HepG2 (cell line): ENCODE measurements around the gene UBL7. TPM values are rescaled to one million over a fixed set of nuclear protein-coding genes. Genes with fewer than 3 reads are reported as not detected.

Experiments used
- ADNP ChIP-seq: sonication (generic); formaldehyde crosslinking; IDR thresholded peaks from 2 replicates; pipeline ENCODE4 v1.4.0; 2020; ENCODE audit warnings: missing genetic modification reagents
- CBFB ChIP-seq: sonication (generic); formaldehyde crosslinking; IDR thresholded peaks from 2 replicates; pipeline ENCODE4 v1.4.0; 2020; ENCODE audit warnings: missing genetic modification reagents
- ELF1 ChIP-seq: sonication (generic); formaldehyde crosslinking; IDR thresholded peaks from 2 replicates; pipeline ENCODE4 v1.4.0; 2020; ENCODE audit warnings: missing genetic modification reagents
- HDAC2 ChIP-seq: sonication (generic); formaldehyde crosslinking; IDR thresholded peaks from 2 replicates; pipeline ENCODE4 v1.4.0; 2020; ENCODE audit warnings: missing genetic modification reagents
- HNRNPH1 ChIP-seq: fragments of 200-400 bp; formaldehyde crosslinking; optimal IDR thresholded peaks from 2 replicates; pipeline ENCODE3; 2017; ENCODE audit warnings: mild to moderate bottlenecking, low read depth, low read length
- IRF1 ChIP-seq: sonication (generic); formaldehyde crosslinking; IDR thresholded peaks from 2 replicates; pipeline ENCODE4 v1.4.0; 2020; ENCODE audit warnings: low read depth, mild to moderate bottlenecking, missing genetic modification reagents
- KLF9 ChIP-seq: IDR thresholded peaks from 2 replicates; pipeline ENCODE4 v1.6.1; 2016; ENCODE audit warnings: low read depth
- MLXIP ChIP-seq: sonication (generic); formaldehyde crosslinking; IDR thresholded peaks from 2 replicates; pipeline ENCODE4 v1.9.0; 2021; ENCODE audit warnings: missing genetic modification reagents, borderline replicate concordance
- NBN ChIP-seq: fragments of 450-650 bp; conservative IDR thresholded peaks from 2 replicates; pipeline ENCODE4 v1.6.1; 2017
- PPARG ChIP-seq: conservative IDR thresholded peaks from 2 replicates; pipeline ENCODE4 v1.6.1; 2016; ENCODE audit warnings: missing biosample characterization, missing genetic modification reagents
- RARG ChIP-seq: sonication (generic); formaldehyde crosslinking; IDR thresholded peaks from 2 replicates; pipeline ENCODE4 v1.4.0; 2020; ENCODE audit warnings: low read depth, mild to moderate bottlenecking, missing genetic modification reagents
- REPIN1 ChIP-seq: sonication (generic); formaldehyde crosslinking; IDR thresholded peaks from 2 replicates; pipeline ENCODE4 v1.8.0; 2022; ENCODE audit warnings: missing genetic modification reagents, low read depth, mild to moderate bottlenecking, borderline replicate concordance
- SIN3B ChIP-seq: fragments of 150-350 bp; IDR thresholded peaks from 2 replicates; pipeline ENCODE4 v1.6.1; 2014; ENCODE audit warnings: low read length
- ZFY ChIP-seq: sonication (generic); formaldehyde crosslinking; IDR thresholded peaks from 2 replicates; pipeline ENCODE4 v1.4.0; 2020; ENCODE audit warnings: missing genetic modification reagents
- ZNF430 ChIP-seq: sonication (generic); formaldehyde crosslinking; IDR thresholded peaks from 2 replicates; pipeline ENCODE4 v1.9.0; 2021; ENCODE audit warnings: mild to moderate bottlenecking, missing genetic modification reagents
- ZNF460 ChIP-seq: sonication (generic); formaldehyde crosslinking; IDR thresholded peaks from 2 replicates; pipeline ENCODE4 v1.5.1; 2020; ENCODE audit warnings: missing genetic modification reagents, mild to moderate bottlenecking, borderline replicate concordance
- ZNF530 ChIP-seq: sonication (generic); formaldehyde crosslinking; IDR thresholded peaks from 2 replicates; pipeline ENCODE4 v1.5.0; 2020; ENCODE audit warnings: low read depth, mild to moderate bottlenecking, missing genetic modification reagents
- ZNF644 ChIP-seq: IDR thresholded peaks from 2 replicates; pipeline ENCODE4 v1.6.1; 2016; ENCODE audit warnings: low read depth
- ZNF672 ChIP-seq: sonication (generic); formaldehyde crosslinking; IDR thresholded peaks from 2 replicates; pipeline ENCODE4 v1.8.1; 2022; ENCODE audit warnings: missing genetic modification reagents
- ZNF839 ChIP-seq: sonication (generic); formaldehyde crosslinking; IDR thresholded peaks from 2 replicates; pipeline ENCODE4 v1.4.0; 2020; ENCODE audit warnings: missing genetic modification reagents, mild to moderate bottlenecking, borderline replicate concordance
- ZSCAN31 ChIP-seq: sonication (generic); formaldehyde crosslinking; IDR thresholded peaks from 2 replicates; pipeline ENCODE4 v1.5.0; 2020; ENCODE audit warnings: low read depth, mild to moderate bottlenecking, missing genetic modification reagents
- polyA plus RNA-seq, 8 experiments: library from polyadenylated mRNA; depleted of rRNA in 3 of 8; stranded (reverse) in 7 of 8; unstranded in 1 of 8; fragments of >200 nt; fragmentation: Illumina TruSeq in 4 of 8; extraction: Trizol in 4 of 8; gene quantifications; 2 replicates each; pipeline versions ENCODE4 v1.2.1 to v1.2.3, GENCODE V29; 2011 to 2016; ENCODE audit warnings: low read depth in 4 of 8, missing spikeins in 1 of 8, mixed read lengths in 1 of 8; ENCODE audit not compliant: insufficient read depth in 1 of 8
- total RNA-seq, 5 experiments: library from RNA; depleted of rRNA; stranded (reverse); fragments of >200 nt; fragmentation: Illumina TruSeq; extraction: Trizol; gene quantifications; 2 replicates each; pipeline ENCODE4 v1.2.3, GENCODE V29; 2016; ENCODE audit warnings: low read depth in 1 of 5
- TF ChIP-seq, protein P1 (sequence below): fragments of 450-650 bp; IDR thresholded peaks from 2 replicates; pipeline ENCODE4 v1.6.1; 2017
- TF ChIP-seq, protein P2 (sequence below): sonication (generic); formaldehyde crosslinking; IDR thresholded peaks from 2 replicates; pipeline ENCODE4 v1.4.0; 2020; ENCODE audit warnings: missing genetic modification reagents, borderline replicate concordance

The UBL7 gene
- total and polyA plus RNA-seq, 2 of the 13 experiments (the other 11 are each of a cell fraction or from before 2014, with no cell fraction given), result 55.0 to 63.5 TPM

DNA sequence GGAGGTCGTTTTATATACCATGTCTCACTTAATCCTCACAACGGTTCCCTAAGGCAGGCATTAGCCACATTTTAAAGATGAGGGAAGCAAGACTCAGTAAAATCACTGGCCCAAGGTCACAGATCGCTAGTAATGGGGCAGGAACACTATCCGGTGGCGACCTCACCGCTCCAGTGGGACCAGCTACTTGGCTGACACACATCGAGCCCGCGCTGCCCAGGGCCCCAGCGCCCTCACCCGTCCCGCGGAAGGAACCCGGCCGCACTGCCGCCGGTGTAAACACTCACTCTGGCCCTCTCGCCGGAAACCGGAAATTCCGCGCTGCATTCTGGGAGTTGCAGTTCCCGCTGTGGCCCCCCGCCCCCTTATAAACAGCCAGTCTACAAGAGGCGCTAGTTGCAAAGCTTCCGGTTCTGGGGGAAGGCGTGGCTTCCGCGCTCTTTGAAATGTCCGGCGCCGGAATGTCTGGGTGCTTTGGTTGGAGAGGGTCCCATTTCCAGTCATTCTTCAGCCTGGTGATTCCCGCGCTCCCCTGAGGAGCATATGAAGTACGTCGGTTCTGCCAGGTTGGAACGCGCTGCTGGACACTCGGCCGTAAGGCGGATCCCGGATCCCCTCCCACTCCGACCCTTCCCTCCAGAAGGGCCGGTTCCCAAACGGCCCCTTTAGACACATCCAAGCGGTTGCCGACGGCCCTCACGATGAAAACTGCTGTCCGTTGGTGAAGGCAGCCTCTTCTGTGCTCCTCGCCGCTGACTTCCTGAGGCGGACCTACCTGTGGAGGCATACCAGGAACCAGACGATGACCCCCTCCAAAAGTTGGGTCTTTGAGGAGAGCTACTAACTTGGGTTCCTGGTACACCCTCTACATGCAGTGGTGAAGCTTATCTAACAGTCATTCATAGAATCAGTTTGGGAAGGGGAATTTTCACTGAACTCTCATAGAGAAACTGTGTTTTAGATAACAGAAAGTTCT, at the start of gene UBL7 (continued):
- TF ChIP-seq ZFY (CRISPR knock-in tag) (peak; percentile 89), MLXIP (CRISPR knock-in tag) (0 out of 2 replicates have a peak, but pooled peaks have one; percentile 10), REPIN1 (CRISPR knock-in tag) (peak; percentile 87; the same call in 1 of the 2 replicates), SIN3B (peak; percentile 91), CBFB (CRISPR knock-in tag) (peak; percentile 68; the same call in 1 of the 2 replicates), IRF1 (no peak), ZNF430 (CRISPR knock-in tag) (peak; percentile 74; the same call in 1 of the 2 replicates), ZNF672 (no peak), ELF1 (CRISPR knock-in tag) (peak; percentile 97), ZSCAN31 (CRISPR knock-in tag) (peak; percentile 76), ZNF839 (no peak), NBN (no peak), HDAC2 (CRISPR knock-in tag) (peak; percentile 81), ZNF460 (no peak), RARG (no peak), ZNF530 (CRISPR knock-in tag) (no peak), PPARG (0 out of 2 replicates have a peak, but pooled peaks have one; percentile 31), ADNP (CRISPR knock-in tag) (no peak), ZNF644 (CRISPR knock-in tag) (0 out of 2 replicates have a peak, but pooled peaks have one; percentile 28), KLF9 (CRISPR knock-in tag) (no peak; the same call in 1 of the 2 replicates), HNRNPH1 (no peak)
- TF ChIP-seq, protein P1, sequence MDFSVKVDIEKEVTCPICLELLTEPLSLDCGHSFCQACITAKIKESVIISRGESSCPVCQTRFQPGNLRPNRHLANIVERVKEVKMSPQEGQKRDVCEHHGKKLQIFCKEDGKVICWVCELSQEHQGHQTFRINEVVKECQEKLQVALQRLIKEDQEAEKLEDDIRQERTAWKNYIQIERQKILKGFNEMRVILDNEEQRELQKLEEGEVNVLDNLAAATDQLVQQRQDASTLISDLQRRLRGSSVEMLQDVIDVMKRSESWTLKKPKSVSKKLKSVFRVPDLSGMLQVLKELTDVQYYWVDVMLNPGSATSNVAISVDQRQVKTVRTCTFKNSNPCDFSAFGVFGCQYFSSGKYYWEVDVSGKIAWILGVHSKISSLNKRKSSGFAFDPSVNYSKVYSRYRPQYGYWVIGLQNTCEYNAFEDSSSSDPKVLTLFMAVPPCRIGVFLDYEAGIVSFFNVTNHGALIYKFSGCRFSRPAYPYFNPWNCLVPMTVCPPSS, result no peak
- TF ChIP-seq, protein P2, sequence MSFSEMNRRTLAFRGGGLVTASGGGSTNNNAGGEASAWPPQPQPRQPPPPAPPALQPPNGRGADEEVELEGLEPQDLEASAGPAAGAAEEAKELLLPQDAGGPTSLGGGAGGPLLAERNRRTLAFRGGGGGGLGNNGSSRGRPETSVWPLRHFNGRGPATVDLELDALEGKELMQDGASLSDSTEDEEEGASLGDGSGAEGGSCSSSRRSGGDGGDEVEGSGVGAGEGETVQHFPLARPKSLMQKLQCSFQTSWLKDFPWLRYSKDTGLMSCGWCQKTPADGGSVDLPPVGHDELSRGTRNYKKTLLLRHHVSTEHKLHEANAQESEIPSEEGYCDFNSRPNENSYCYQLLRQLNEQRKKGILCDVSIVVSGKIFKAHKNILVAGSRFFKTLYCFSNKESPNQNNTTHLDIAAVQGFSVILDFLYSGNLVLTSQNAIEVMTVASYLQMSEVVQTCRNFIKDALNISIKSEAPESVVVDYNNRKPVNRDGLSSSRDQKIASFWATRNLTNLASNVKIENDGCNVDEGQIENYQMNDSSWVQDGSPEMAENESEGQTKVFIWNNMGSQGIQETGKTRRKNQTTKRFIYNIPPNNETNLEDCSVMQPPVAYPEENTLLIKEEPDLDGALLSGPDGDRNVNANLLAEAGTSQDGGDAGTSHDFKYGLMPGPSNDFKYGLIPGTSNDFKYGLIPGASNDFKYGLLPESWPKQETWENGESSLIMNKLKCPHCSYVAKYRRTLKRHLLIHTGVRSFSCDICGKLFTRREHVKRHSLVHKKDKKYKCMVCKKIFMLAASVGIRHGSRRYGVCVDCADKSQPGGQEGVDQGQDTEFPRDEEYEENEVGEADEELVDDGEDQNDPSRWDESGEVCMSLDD (CRISPR knock-in tag), result no peak
